Endothelial cell of umbilical vein (primary cell): ENCODE data around the gene CNTN2. TPM values are rescaled to one million over a fixed set of nuclear protein-coding genes. Genes with fewer than 3 reads are reported as not detected.

Source experiments
- Bru-seq: library from RNA; stranded (reverse); fragments of 400-500 nt; gene quantifications from one replicate; lab custom pipeline; 2021; lab: Mats Ljungman, UMichigan
- BruChase-seq, 2 experiments: library from RNA; stranded (reverse); fragments of 400-500 nt; gene quantifications; one replicate each; lab custom pipeline; 2021; lab: Mats Ljungman, UMichigan
- BruUV-seq: library from RNA; stranded (reverse); fragments of 400-500 nt; replicated peaks from 2 replicates; lab custom pipeline; 2021; lab: Mats Ljungman, UMichigan
- CTCF ChIA-PET: fragments of 300-600, 350-600 bp; sonication (Branson Sonifier 250); formaldehyde crosslinking; loops from one replicate; lab custom pipeline; 2021; ENCODE audit warnings: antibody characterized with exemption, inconsistent platforms; lab: Charles Lee
- POLR2A ChIA-PET: fragments of 300-600, 350-600 bp; sonication (Branson Sonifier 250); formaldehyde crosslinking; loops from one replicate; lab custom pipeline; 2021; ENCODE audit warnings: antibody characterized with exemption, inconsistent platforms; lab: Charles Lee
- DNase-seq: peaks from one replicate; pipeline ENCODE4 v3.0.0-alpha.2; 2011; ENCODE audit warnings: low read depth, low spot score
- FAIRE-seq: peaks from 2 replicates; lab custom pipeline; 2011; peaks lifted over from hg19 to GRCh38; lab: Jason Lieb, UNC
- H2AFZ ChIP-seq: 2 replicates; pipeline ENCODE4 v1.6.0; 2012; ENCODE audit warnings: low read depth, low read length, control low read depth, inconsistent platforms
- H3K27ac ChIP-seq: 2 replicates; pipeline ENCODE4 v1.5.1; 2011; ENCODE audit warnings: low read depth, mild to moderate bottlenecking, control low read depth, low read length, moderate library complexity; ENCODE audit not compliant: insufficient read depth
- H3K27me3 ChIP-seq, 2 experiments: 2 replicates each; pipeline versions ENCODE4 v1.6.0 to v1.6.1; 2011; ENCODE audit warnings: low read length in 2 of 2, mixed read lengths in 1 of 2; ENCODE audit not compliant: control insufficient read depth in 2 of 2, insufficient read depth in 2 of 2
- H3K36me3 ChIP-seq, 2 experiments: 2 replicates in 1 of 2; 3 replicates in 1 of 2; pipeline ENCODE4 v1.5.1; 2011; ENCODE audit warnings: low read length in 2 of 2, mild to moderate bottlenecking in 1 of 2, moderate library complexity in 1 of 2; ENCODE audit not compliant: control insufficient read depth in 2 of 2, insufficient read depth in 2 of 2; ENCODE audit errors: extremely low read depth in 1 of 2
- H3K4me1 ChIP-seq: 3 replicates; pipeline ENCODE4 v1.5.1; 2011; ENCODE audit warnings: mild to moderate bottlenecking, low read length; ENCODE audit not compliant: control insufficient read depth, insufficient read depth; ENCODE audit errors: extremely low read depth
- H3K4me2 ChIP-seq: 2 replicates; pipeline ENCODE4 v1.6.1; 2011; ENCODE audit warnings: low read length, control low read depth, mixed read lengths; ENCODE audit not compliant: insufficient read depth
- H3K4me3 ChIP-seq, 3 experiments: fragments of 200-600 bp in 1 of 3; sonication (generic), shearing (Covaris generic) in 1 of 3; replicated peaks in 1 of 3; 2 replicates each; pipeline ENCODE4 v1.5.1; 2011 to 2016; ENCODE audit warnings: control low read depth in 3 of 3, low read length in 3 of 3, mild to moderate bottlenecking in 2 of 3, inconsistent platforms in 1 of 3, low read depth in 1 of 3, moderate library complexity in 1 of 3; ENCODE audit not compliant: insufficient read depth in 1 of 3
- H3K79me2 ChIP-seq: 2 replicates; pipeline ENCODE4 v1.6.0; 2012; ENCODE audit warnings: low read length, inconsistent platforms; ENCODE audit not compliant: control insufficient read depth, insufficient read depth
- H3K9ac ChIP-seq: replicated peaks from 2 replicates; pipeline ENCODE3; 2011; ENCODE audit warnings: low read length, control low read depth; ENCODE audit not compliant: insufficient read depth; ENCODE audit errors: extremely low read depth
- H3K9me1 ChIP-seq: replicated peaks from 3 replicates; pipeline ENCODE4 v1.6.0; 2011; ENCODE audit warnings: mild to moderate bottlenecking, low read length; ENCODE audit not compliant: control insufficient read depth, insufficient read depth; ENCODE audit errors: extremely low read depth
- H3K9me3 ChIP-seq: replicated peaks from 2 replicates; pipeline ENCODE4 v1.5.1; 2012; ENCODE audit warnings: low read length, inconsistent platforms; ENCODE audit not compliant: control insufficient read depth, insufficient read depth
- H4K20me1 ChIP-seq: replicated peaks from 2 replicates; pipeline ENCODE3; 2011; ENCODE audit warnings: mild to moderate bottlenecking, low read length; ENCODE audit not compliant: control insufficient read depth, insufficient read depth; ENCODE audit errors: extremely low read depth
- EZH2 ChIP-seq: IDR thresholded peaks from 2 replicates; pipeline ENCODE4 v1.6.1; 2012; ENCODE audit warnings: borderline replicate concordance, low read depth, mild to moderate bottlenecking, moderate library complexity, low read length, inconsistent platforms; ENCODE audit not compliant: severe bottlenecking
- POLR2A ChIP-seq: IDR thresholded peaks from 2 replicates; pipeline ENCODE4 v1.6.1; 2012; ENCODE audit warnings: low read depth, mild to moderate bottlenecking, control low read depth, low read length
- dilution Hi-C: fragments of 300-500 bp; cut with MboI; formaldehyde crosslinking; loops from one replicate; pipeline ENCODE4 v1.15.0; 2019; ENCODE audit warnings: low sequenced_read_pairs; ENCODE audit not compliant: extremely low pct_ligation_motif_present
- intact Hi-C: fragments of 100-400 bp; cut with micrococcal nuclease; formaldehyde crosslinking; loops from one replicate; pipeline ENCODE4 v1.10.0; 2022
- long read RNA-seq: library from polyadenylated mRNA; stranded (forward); transcript quantifications from one replicate; pipeline ENCODE4 v2.0.0, GENCODE V29; 2021
- polyA minus RNA-seq, 3 experiments: library from RNA; depleted of rRNA, polyadenylated mRNA; stranded (reverse); fragments of >200 nt; gene quantifications; 1 replicate in 1 of 3; 2 replicates in 2 of 3; pipeline ENCODE4 v1.2.3, GENCODE V29; 2011
- polyA plus RNA-seq, 4 experiments: library from polyadenylated mRNA; depleted of rRNA in 3 of 4; stranded (reverse) in 3 of 4; unstranded in 1 of 4; fragments of >200 nt; gene quantifications; 2 replicates each; pipeline versions ENCODE4 v1.2.1 to v1.2.3, GENCODE V29; 2011 to 2012; ENCODE audit warnings: missing spikeins in 1 of 4
- total RNA-seq: library from RNA; stranded (reverse); gene quantifications from 2 replicates; pipeline ENCODE4 v1.2.3, GENCODE V29; 2021

Gene CNTN2, protein sequence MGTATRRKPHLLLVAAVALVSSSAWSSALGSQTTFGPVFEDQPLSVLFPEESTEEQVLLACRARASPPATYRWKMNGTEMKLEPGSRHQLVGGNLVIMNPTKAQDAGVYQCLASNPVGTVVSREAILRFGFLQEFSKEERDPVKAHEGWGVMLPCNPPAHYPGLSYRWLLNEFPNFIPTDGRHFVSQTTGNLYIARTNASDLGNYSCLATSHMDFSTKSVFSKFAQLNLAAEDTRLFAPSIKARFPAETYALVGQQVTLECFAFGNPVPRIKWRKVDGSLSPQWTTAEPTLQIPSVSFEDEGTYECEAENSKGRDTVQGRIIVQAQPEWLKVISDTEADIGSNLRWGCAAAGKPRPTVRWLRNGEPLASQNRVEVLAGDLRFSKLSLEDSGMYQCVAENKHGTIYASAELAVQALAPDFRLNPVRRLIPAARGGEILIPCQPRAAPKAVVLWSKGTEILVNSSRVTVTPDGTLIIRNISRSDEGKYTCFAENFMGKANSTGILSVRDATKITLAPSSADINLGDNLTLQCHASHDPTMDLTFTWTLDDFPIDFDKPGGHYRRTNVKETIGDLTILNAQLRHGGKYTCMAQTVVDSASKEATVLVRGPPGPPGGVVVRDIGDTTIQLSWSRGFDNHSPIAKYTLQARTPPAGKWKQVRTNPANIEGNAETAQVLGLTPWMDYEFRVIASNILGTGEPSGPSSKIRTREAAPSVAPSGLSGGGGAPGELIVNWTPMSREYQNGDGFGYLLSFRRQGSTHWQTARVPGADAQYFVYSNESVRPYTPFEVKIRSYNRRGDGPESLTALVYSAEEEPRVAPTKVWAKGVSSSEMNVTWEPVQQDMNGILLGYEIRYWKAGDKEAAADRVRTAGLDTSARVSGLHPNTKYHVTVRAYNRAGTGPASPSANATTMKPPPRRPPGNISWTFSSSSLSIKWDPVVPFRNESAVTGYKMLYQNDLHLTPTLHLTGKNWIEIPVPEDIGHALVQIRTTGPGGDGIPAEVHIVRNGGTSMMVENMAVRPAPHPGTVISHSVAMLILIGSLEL
- total RNA-seq, result not detected in 2 replicates
- polyA plus RNA-seq, result not detected in 2 replicates
- polyA plus RNA-seq (2011; cell fraction: cytosol; rRNA removed), result not detected in 2 replicates
- not detected in 2 replicates for polyA plus RNA-seq (2011; cell fraction: nucleus; rRNA removed)
- polyA plus RNA-seq (2012), result not detected in 2 replicates
- not detected in 2 replicates for polyA minus RNA-seq
- polyA minus RNA-seq (2011; cell fraction: cytosol; rRNA and poly(A)+ RNA removed), result not detected
- polyA minus RNA-seq (2011; cell fraction: nucleus; rRNA and poly(A)+ RNA removed), result not detected in 2 replicates
- not detected for Bru-seq, nascent RNA
- BruChase-seq, experiment 1, labeled RNA remaining after a 6-hour chase, result not detected
- BruChase-seq, experiment 2, labeled RNA remaining after a 2-hour chase, result not detected
- long read RNA-seq, partial matches to known transcripts, result 0 of 1 reads
- long read RNA-seq, other reads (novel, unspliced or antisense), result 1 of 1 reads

DNA sequence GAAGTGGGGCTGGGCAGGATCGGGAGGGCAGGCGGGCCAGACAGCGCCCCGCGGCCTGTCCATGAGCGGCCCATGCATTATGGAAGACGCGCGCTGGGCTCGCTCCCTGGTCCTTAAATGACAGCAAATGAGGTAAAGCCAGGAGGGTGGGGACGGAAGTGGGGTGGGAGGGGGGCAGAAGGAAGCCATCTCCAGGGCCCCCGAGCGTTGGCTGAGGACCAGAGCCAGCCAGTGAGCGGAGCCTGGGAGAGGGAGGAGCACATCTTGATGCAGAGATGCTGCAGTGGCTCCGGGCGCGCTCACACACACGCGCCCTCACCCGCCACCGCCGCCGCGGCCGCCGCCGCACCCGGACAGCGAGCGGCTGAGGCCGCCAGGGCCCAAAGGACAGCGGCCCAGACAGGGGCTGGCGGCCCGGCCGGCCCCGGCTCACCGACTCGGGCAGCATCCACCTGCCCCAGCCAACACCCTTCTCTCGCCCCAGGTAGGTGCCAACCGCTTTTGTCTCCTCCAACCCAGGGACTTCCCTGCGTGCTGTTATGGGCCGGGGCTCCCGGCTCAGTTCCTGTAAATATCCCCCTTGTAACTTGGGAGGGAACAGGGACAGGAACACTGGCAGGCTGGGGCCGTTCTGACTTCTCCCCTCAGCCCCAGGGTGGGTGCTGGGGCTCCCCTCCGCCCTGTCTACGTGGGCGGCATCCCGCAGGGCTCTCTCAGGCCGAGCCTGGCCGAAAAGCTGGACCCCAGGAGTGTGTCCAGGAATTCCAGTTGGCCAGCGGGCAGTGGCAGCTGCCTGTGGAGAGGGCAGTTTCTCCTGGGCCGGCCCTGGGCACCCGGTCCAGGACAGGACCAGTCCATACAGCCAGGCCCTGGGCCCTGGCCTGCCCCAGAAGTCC is at the start of gene CNTN2:
Gene CNTN2, plus strand, starts transcription at position 302 of the 896 bp plus-strand sequence. CDS start 9,974 bp downstream, outside the sequence.
- no peak within 1 kb of the TSS for H3K4me2 ChIP-seq
- H3K9me1 ChIP-seq, result no peaks in the 10 kb centered on the region
- H3K79me2 ChIP-seq, result no peaks in the 10 kb centered on the region
- CTCF ChIA-PET, result interaction anchor here (0.6 to 2.8 kb wide), 3 partner anchors 18 to 54 kb away, joined by 3 to 22 read pairs (median 3); no protein-coding TSS in a partner anchor
- H3K27me3 ChIP-seq, result peaks cover 37 to 51% of the 10 kb centered on the region in 2 experiments
- no peak within 1 kb of the TSS for H3K27ac ChIP-seq
- no TSS peak for BruUV-seq
- H2AFZ ChIP-seq, result no peak within 1 kb of the TSS
- DNase-seq (no peak), FAIRE-seq (no peak)
- TF ChIP-seq EZH2 (peak; percentile 53), POLR2A (no peak)
- no peaks in the 10 kb centered on the region for H3K36me3 ChIP-seq
- POLR2A ChIA-PET, result no interaction called here
- no peak within 1 kb of the TSS for H3K9ac ChIP-seq
- H3K9me3 ChIP-seq, result no peaks in the 10 kb centered on the region
- intact Hi-C loops, result no loop called here
- H3K4me3 ChIP-seq, result no peak within 1 kb of the TSS
- dilution Hi-C loops, result no loop called here
- no peaks in the 10 kb centered on the region for H4K20me1 ChIP-seq
- no peaks in the 10 kb centered on the region for H3K4me1 ChIP-seq
